Gastrocnemius medialis (tissue), 4 donors: ENCODE data around the gene EVX2. TPM values are rescaled to one million over a fixed set of nuclear protein-coding genes. Genes with fewer than 3 reads are reported as not detected.
A peak's percentile ranks its signal among the peaks of the same experiment; 100 is the strongest.

Experiments used
- ATAC-seq, 2 donors: fragments of 150-250 bp; one replicate each; pipeline ENCODE4 v1.9.1; 2016
- DNase-seq, 2 donors: peaks; one replicate each; pipeline ENCODE4 v3.0.0-alpha.2; 2019
- H3K27ac ChIP-seq, 4 donors: fragments of 200-600 bp; sonication (generic); 1 replicate in 1 of 4; 2 replicates in 3 of 4; pipeline ENCODE4 v1.5.1; 2016 to 2018; ENCODE audit warnings: mild to moderate bottlenecking in 2 of 4, moderate library complexity in 1 of 4
- H3K27me3 ChIP-seq, 3 donors: fragments of 200-600 bp; sonication (generic) in 2 of 3; 1 replicate in 1 of 3; 2 replicates in 2 of 3; pipeline versions ENCODE4 v1.5.1 to v1.6.0; 2016 to 2019; ENCODE audit warnings: mild to moderate bottlenecking in 1 of 3, moderate library complexity in 1 of 3
- H3K36me3 ChIP-seq, 2 donors: fragments of 200-600 bp; sonication (generic) in 1 of 2; one replicate each; pipeline ENCODE4 v1.5.1; 2017 to 2018
- H3K4me1 ChIP-seq, 2 donors: fragments of 200-600 bp; sonication (generic) in 1 of 2; one replicate each; pipeline ENCODE4 v1.5.1; 2016 to 2017; ENCODE audit warnings: mild to moderate bottlenecking in 2 of 2
- H3K4me3 ChIP-seq, 4 donors: fragments of 200-600 bp; sonication (generic) in 3 of 4; 1 replicate in 1 of 4; 2 replicates in 3 of 4; pipeline ENCODE4 v1.5.1; 2016 to 2019; ENCODE audit warnings: mild to moderate bottlenecking in 2 of 4
- H3K9me3 ChIP-seq, 3 donors: fragments of 200-600 bp; sonication (generic) in 2 of 3; 1 replicate in 1 of 3; 2 replicates in 2 of 3; pipeline ENCODE4 v1.5.1; 2016 to 2019
- CTCF ChIP-seq, 5 experiments: fragments of 450-650 bp in 3 of 5; fragments of 200-600 bp in 2 of 5; sonication (generic) in 2 of 5; IDR thresholded peaks in 4 of 5; conservative IDR thresholded peaks in 1 of 5; 1 replicate in 4 of 5; 2 replicates in 1 of 5; pipeline ENCODE4 v1.5.1; 2016 to 2019; ENCODE audit warnings: antibody characterized with exemption in 5 of 5, mild to moderate bottlenecking in 3 of 5, moderate library complexity in 3 of 5
- POLR2A ChIP-seq, 2 donors: fragments of 450-650 bp; IDR thresholded peaks; one replicate each; pipeline ENCODE4 v1.6.1; 2017; ENCODE audit warnings: antibody characterized with exemption in 2 of 2, mild to moderate bottlenecking in 2 of 2, moderate library complexity in 2 of 2
- in situ Hi-C, 4 donors: fragments of 200-750 bp; cut with MboI; loops; one replicate each; pipeline versions ENCODE4 v1.15.0 to v1.8.0; 2017; ENCODE audit warnings: low sequenced_read_pairs in 4 of 4
- intact Hi-C: fragments of 100-400 bp; cut with DNase I; formaldehyde crosslinking; loops from one replicate; pipeline ENCODE4 v1.15.1; 2023; ENCODE audit warnings: low total_unique reads
- total RNA-seq, 4 donors: library from RNA; depleted of rRNA; stranded (reverse); fragments of >200 nt; gene quantifications; one replicate each; pipeline versions ENCODE4 v1.1.0 to v1.2.3, GENCODE V29; 2016

EVX2 gene
- total RNA-seq, 4 donors from 2014 or later: not detected

GRCh38 chr2:176112375-176113302 lies 28.9 kb upstream of the EVX2 start:
- H3K36me3 ChIP-seq: no peaks in the 10 kb centered on the region

GRCh38 chr2:176111846-176112374 lies 28.1 kb upstream of the EVX2 start:
- H3K4me3 ChIP-seq: no peak overlapping the region
- peaks cover 92 to 96% (median 96%) of the 10 kb centered on the region in 3 donors for H3K27me3 ChIP-seq
- TF ChIP-seq CTCF (IDR thresholded peaks at IDR 0.05 in 4 of 5, conservative IDR thresholded peaks at IDR 0.05 in 1 of 5) (no peak), POLR2A (IDR thresholded peaks at IDR 0.05) (no peak)
- no peak overlapping the region for H3K27ac ChIP-seq
- no peaks in the 10 kb centered on the region for H3K9me3 ChIP-seq
- in situ Hi-C loops (loop anchor here in 2 of 4 donors (25.0 kb wide), 1 partner anchor 700 kb away; no protein-coding TSS in a partner anchor), intact Hi-C loops (loop anchor here (5.0 kb wide), 1 partner anchor 35 kb away; no protein-coding TSS in a partner anchor)
- DNase-seq: no peak
- peaks cover 0 to 14% of the 10 kb centered on the region in 2 donors for H3K4me1 ChIP-seq
- H3K36me3 ChIP-seq: no peaks in the 10 kb centered on the region
- no peak for ATAC-seq

More at GRCh38 chr2:176112375-176113302, 28.9 kb upstream of the EVX2 start:
- H3K27ac ChIP-seq: no peak overlapping the region
- peaks cover 95 to 99% (median 99%) of the 10 kb centered on the region in 3 donors for H3K27me3 ChIP-seq
- no peak for DNase-seq
- H3K4me1 ChIP-seq: peaks cover 0 to 13% of the 10 kb centered on the region in 2 donors
- no peak for ATAC-seq
- H3K9me3 ChIP-seq: no peaks in the 10 kb centered on the region
- in situ Hi-C loops (loop anchor here in 2 of 4 donors (25.0 kb wide), 1 partner anchor 700 kb away; no protein-coding TSS in a partner anchor), intact Hi-C loops (loop anchor here (5.0 kb wide), 1 partner anchor 35 kb away; no protein-coding TSS in a partner anchor)
- TF ChIP-seq POLR2A (IDR thresholded peaks at IDR 0.05) (no peak), CTCF (IDR thresholded peaks at IDR 0.05 in 4 of 5, conservative IDR thresholded peaks at IDR 0.05 in 1 of 5) (no peak)
- no peak overlapping the region for H3K4me3 ChIP-seq

DNA sequence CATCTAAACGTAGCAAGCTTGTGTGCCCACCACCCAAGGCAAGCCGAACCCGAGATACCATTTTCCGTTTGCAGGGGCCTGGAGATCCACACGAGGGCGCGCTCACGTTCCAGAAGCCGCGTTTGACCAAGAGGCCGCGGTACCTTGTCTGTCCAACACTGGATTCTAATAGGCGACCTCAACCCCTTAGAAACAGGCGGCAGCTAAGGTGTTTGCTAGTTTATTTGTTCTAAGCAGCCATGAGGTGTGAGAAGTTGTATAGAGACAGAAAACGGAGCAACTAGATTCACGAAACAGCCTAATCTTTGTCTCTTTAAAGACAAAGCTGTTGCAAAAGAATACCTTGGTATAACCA lies 27.5 kb upstream of the EVX2 start:
- intact Hi-C loops: loop anchor here (5.0 kb wide), 1 partner anchor 34 kb away; no protein-coding TSS in a partner anchor
- peaks cover 93 to 96% (median 96%) of the 10 kb centered on the region in 3 donors for H3K27me3 ChIP-seq
- DNase-seq: no peak
- H3K4me1 ChIP-seq: peaks cover 4 to 15% of the 10 kb centered on the region in 2 donors
- in situ Hi-C loops: loop anchor here in 2 of 4 donors (25.0 kb wide), 1 partner anchor 701 kb away; no protein-coding TSS in a partner anchor
- H3K4me3 ChIP-seq: no peak overlapping the region
- H3K27ac ChIP-seq: no peak overlapping the region
- no peaks in the 10 kb centered on the region for H3K9me3 ChIP-seq
- H3K36me3 ChIP-seq: no peaks in the 10 kb centered on the region
- ATAC-seq: no peak
- TF ChIP-seq POLR2A (IDR thresholded peaks at IDR 0.05) (no peak), CTCF (IDR thresholded peaks at IDR 0.05 in 4 of 5, conservative IDR thresholded peaks at IDR 0.05 in 1 of 5) (peak in 3 of 5 experiments; percentile 46 to 66 (median 58))

DNA sequence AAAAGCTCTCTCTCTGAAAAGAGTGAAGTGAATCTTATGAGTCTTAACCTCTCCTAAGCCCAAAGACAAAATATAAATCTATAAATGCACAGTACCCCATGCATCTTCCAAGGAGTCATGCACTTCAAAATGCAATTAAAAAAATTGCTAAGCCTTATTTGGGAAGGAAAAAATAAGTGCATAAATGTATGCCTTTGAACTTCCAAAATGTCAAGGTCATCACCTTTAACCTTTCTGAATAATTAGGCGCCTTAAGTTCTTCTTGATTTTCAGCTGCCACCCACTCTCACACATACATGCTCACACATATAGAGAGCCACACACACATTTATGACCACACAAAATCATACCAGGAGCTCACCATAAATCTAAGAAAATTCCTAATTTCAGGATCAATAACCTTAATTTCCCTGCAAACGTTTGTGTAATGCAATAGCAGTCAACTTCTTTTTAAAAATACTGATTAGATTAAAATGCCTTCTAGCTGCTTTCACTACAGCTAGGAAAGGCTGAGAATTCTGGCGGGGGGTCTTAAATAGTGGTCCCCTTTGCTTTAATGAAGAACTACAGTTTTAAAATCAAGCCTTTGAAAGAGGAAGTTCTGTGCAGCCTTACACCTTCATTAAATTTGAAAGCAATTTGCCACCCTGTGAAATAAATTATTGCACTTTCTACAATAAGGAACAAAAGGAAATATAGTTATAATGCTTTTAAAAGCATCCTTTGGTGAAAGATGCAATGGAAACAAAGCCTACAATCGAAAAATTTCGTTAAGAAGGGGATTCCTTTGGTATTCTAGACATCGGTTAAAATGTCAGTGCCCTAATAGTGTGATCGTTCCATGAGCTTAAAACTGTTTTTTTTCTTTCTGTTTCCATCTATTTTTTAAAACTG lies 26.9 kb upstream of the EVX2 start:
- H3K9me3 ChIP-seq: no peaks in the 10 kb centered on the region
- intact Hi-C loops: loop anchor here (5.0 kb wide), 1 partner anchor 33 kb away; no protein-coding TSS in a partner anchor
- H3K27me3 ChIP-seq: peaks cover 93 to 96% (median 96%) of the 10 kb centered on the region in 3 donors
- H3K36me3 ChIP-seq: no peaks in the 10 kb centered on the region
- DNase-seq (no peak), ATAC-seq (no peak)
- in situ Hi-C loops: loop anchor here in 2 of 4 donors (25.0 kb wide), 1 partner anchor 702 kb away; no protein-coding TSS in a partner anchor
- TF ChIP-seq CTCF (IDR thresholded peaks at IDR 0.05 in 4 of 5, conservative IDR thresholded peaks at IDR 0.05 in 1 of 5) (no peak), POLR2A (IDR thresholded peaks at IDR 0.05) (no peak)
- no peak overlapping the region for H3K4me3 ChIP-seq
- peaks cover 6 to 10% of the 10 kb centered on the region in 2 donors for H3K4me1 ChIP-seq
- H3K27ac ChIP-seq: no peak overlapping the region
